ENCODE measurements around the gene PAQR7.

PAQR7 gene

DNA sequence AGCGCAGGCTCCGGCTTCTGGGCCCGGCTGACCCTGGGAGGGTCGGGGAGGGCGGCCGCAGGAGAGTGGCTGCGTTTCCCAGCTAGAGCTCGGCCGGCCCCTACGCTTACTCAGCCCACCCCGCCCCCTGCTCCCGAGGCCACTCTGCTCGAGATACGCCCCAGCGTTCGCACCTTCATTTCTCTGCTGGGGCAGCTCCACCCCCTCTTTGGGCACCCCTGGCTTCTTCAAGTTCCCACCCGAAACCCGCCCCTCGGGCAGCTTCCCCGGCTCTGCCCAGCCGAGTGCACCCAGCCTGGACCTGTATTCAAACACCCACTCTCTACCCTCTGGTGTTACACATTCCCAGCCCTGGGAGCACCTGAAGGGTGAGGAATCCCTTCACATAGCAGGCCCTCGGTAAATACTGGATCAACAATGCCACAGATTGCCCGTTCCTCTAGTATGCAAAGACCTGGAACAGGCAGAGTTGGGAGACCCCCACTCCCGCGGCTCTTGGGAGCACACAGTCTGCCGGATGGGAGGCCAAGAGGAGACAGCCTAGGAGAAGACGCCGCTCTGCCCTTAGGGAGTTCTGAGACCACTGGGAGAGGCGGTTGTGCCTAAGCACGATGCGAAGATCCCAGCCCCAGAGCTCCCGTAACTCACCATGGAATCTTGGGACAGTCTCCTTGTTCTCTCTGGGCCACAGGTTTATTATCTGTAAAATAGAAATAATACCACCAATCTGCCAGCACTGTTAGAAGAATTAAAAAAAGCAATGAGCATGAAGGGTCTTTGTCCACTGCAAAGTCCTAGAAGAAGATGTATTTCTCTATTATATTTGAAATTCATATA, 566 bp upstream of the PAQR7 start:
- Histone ChIP-seq H3K4me3 (ENCODE audit: severe bottlenecking) (peak overlapping the region; percentile 42), H3K4me1 (ENCODE audit: insufficient read depth, poor library complexity, severe bottlenecking) (peaks cover 30% of the 10 kb centered on the region), H3K27me3 (ENCODE audit: insufficient read depth, poor library complexity, severe bottlenecking) (no peaks in the 10 kb centered on the region), H3K36me3 (ENCODE audit: low read depth) (no peaks in the 10 kb centered on the region), H3K9me3 (ENCODE audit: severe bottlenecking) (no peaks in the 10 kb centered on the region), H3K27ac (ENCODE audit: poor library complexity, severe bottlenecking) (peak overlapping the region; percentile 71)
- TF ChIP-seq, protein P1, sequence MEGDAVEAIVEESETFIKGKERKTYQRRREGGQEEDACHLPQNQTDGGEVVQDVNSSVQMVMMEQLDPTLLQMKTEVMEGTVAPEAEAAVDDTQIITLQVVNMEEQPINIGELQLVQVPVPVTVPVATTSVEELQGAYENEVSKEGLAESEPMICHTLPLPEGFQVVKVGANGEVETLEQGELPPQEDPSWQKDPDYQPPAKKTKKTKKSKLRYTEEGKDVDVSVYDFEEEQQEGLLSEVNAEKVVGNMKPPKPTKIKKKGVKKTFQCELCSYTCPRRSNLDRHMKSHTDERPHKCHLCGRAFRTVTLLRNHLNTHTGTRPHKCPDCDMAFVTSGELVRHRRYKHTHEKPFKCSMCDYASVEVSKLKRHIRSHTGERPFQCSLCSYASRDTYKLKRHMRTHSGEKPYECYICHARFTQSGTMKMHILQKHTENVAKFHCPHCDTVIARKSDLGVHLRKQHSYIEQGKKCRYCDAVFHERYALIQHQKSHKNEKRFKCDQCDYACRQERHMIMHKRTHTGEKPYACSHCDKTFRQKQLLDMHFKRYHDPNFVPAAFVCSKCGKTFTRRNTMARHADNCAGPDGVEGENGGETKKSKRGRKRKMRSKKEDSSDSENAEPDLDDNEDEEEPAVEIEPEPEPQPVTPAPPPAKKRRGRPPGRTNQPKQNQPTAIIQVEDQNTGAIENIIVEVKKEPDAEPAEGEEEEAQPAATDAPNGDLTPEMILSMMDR (IDR thresholded peaks at IDR 0.05; ENCODE audit: poor library complexity, severe bottlenecking): no peak
- ATAC-seq (ENCODE audit: low read depth) (peak; percentile 48), DNase-seq (ENCODE audit: low spot score) (no peak)

DNA sequence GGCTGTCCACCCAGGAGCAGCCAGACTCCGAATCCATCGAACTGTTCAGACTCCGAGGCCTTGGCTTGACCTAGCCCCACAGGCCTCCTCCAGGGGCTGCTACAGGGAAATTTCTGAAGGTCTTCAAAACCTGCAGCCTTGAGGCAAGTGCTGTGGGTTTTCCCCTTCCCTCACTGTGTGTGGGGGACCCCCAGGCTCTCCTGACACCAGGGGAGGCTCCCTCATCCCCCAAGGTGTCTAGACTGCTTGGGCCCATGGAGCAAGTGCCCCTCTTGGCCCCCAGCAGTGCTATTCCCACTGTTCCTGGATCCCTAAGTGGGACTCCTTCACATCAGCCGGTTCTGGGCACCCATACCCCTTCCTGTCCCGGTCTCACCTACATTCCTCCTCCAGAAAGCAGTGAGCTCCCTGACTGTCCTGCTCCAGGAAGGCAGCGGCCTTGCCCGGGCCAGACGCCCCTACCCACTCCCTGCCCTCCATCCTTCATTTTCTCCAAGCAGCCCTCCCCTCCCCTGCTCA, 814 bp downstream of the PAQR7 start:
- TF ChIP-seq, protein P1 (IDR thresholded peaks at IDR 0.05; ENCODE audit: poor library complexity, severe bottlenecking): no peak
- Histone ChIP-seq H3K4me1 (ENCODE audit: insufficient read depth, poor library complexity, severe bottlenecking) (peaks cover 34% of the 10 kb centered on the region), H3K4me3 (ENCODE audit: severe bottlenecking) (peak overlapping the region; percentile 42), H3K27ac (ENCODE audit: poor library complexity, severe bottlenecking) (peak overlapping the region; percentile 71), H3K27me3 (ENCODE audit: insufficient read depth, poor library complexity, severe bottlenecking) (no peaks in the 10 kb centered on the region), H3K9me3 (ENCODE audit: severe bottlenecking) (no peaks in the 10 kb centered on the region), H3K36me3 (ENCODE audit: low read depth) (peaks cover 13% of the 10 kb centered on the region)
- DNase-seq (ENCODE audit: low spot score): no peak
- peak; percentile 23 for ATAC-seq (ENCODE audit: low read depth)

DNA sequence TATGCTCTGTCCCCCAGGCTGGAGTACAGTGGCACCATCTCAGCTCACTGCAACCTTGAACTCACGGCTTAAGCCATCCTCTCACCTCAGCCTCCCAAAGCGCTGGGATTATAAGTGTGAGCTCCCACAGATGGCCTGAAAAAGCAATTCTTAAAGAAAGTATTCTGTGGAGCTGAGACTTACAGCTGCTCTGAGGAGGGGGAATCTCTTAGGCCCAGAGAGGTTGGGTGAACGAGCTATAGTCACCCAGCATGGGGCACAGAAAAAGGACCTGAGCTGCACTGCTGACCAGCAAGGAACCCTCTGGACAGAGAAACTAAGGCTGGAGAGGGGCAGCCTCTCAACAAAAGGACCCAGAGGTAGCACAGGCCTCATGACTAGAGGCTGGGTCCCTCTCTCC, 1.3 kb downstream of the PAQR7 start:
- TF ChIP-seq, protein P1 (IDR thresholded peaks at IDR 0.05; ENCODE audit: poor library complexity, severe bottlenecking): no peak
- DNase-seq (ENCODE audit: low spot score): no peak
- Histone ChIP-seq H3K36me3 (ENCODE audit: low read depth) (peaks cover 17% of the 10 kb centered on the region), H3K9me3 (ENCODE audit: severe bottlenecking) (no peaks in the 10 kb centered on the region), H3K27me3 (ENCODE audit: insufficient read depth, poor library complexity, severe bottlenecking) (no peaks in the 10 kb centered on the region), H3K27ac (ENCODE audit: poor library complexity, severe bottlenecking) (peak overlapping the region; percentile 71), H3K4me3 (ENCODE audit: severe bottlenecking) (peak overlapping the region; percentile 42), H3K4me1 (ENCODE audit: insufficient read depth, poor library complexity, severe bottlenecking) (peaks cover 34% of the 10 kb centered on the region)
- ATAC-seq (ENCODE audit: low read depth): no peak

DNA sequence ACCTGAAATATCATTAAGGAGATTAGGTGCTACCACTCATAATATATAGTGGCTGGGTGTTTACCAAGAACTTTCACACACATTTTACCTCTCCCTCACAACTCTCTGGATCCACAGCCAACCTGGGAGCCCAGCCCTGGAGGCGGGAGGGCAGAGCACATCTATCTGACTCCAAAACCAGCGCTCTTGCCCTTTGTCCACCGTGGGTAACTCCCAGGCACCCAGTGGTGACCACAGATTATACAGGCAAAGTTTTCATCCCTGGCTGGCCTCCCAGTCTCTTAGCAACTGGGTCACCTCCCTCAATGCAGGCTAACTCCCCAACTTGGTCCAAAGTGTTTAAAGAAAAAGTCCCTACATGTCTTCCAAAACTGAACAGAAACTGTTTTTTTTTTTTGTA, 2.4 kb downstream of the PAQR7 start:
- TF ChIP-seq, protein P1 (IDR thresholded peaks at IDR 0.05; ENCODE audit: poor library complexity, severe bottlenecking): no peak
- Histone ChIP-seq H3K4me1 (ENCODE audit: insufficient read depth, poor library complexity, severe bottlenecking) (peaks cover 34% of the 10 kb centered on the region), H3K4me3 (ENCODE audit: severe bottlenecking) (no peak overlapping the region), H3K9me3 (ENCODE audit: severe bottlenecking) (no peaks in the 10 kb centered on the region), H3K27me3 (ENCODE audit: insufficient read depth, poor library complexity, severe bottlenecking) (no peaks in the 10 kb centered on the region), H3K36me3 (ENCODE audit: low read depth) (peaks cover 25% of the 10 kb centered on the region), H3K27ac (ENCODE audit: poor library complexity, severe bottlenecking) (peak overlapping the region; percentile 71)
- DNase-seq (ENCODE audit: low spot score) (no peak), ATAC-seq (ENCODE audit: low read depth) (no peak)

DNA sequence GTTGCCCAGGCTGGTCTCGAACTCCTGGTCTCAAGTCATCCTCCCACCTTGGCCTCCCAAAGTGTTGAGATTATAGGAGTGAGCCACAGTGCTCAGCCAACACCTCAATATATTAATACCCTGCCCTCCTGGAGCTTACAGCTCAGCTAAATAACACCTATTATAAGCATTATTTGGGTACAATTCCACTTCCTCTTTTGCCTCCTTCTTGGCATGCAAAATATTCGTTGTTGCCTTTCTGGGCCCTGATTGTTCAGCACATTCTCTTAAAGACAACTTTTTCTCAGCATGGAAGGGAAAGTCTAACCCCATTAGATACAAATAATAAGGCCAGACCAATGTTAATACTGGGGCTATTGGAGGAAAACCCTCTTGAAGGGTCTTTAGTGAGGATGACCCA, 2.8 kb downstream of the PAQR7 start:
- Histone ChIP-seq H3K4me3 (ENCODE audit: severe bottlenecking) (no peak overlapping the region), H3K27ac (ENCODE audit: poor library complexity, severe bottlenecking) (peak overlapping the region; percentile 71), H3K27me3 (ENCODE audit: insufficient read depth, poor library complexity, severe bottlenecking) (no peaks in the 10 kb centered on the region), H3K4me1 (ENCODE audit: insufficient read depth, poor library complexity, severe bottlenecking) (peaks cover 34% of the 10 kb centered on the region), H3K36me3 (ENCODE audit: low read depth) (peaks cover 29% of the 10 kb centered on the region), H3K9me3 (ENCODE audit: severe bottlenecking) (no peaks in the 10 kb centered on the region)
- ATAC-seq (ENCODE audit: low read depth) (no peak), DNase-seq (ENCODE audit: low spot score) (no peak)
- TF ChIP-seq, protein P1 (IDR thresholded peaks at IDR 0.05; ENCODE audit: poor library complexity, severe bottlenecking): no peak

All from RWPE2 (cell line).